Vagina (tissue), 2 donors: ENCODE measurements around the gene KRTDAP.

Source experiments
- POLR2A ChIP-seq, 2 donors: fragments of 450-650 bp; IDR thresholded peaks; one replicate each; pipeline ENCODE4 v1.6.1; 2017; ENCODE audit warnings: antibody characterized with exemption in 2 of 2, mild to moderate bottlenecking in 2 of 2, moderate library complexity in 2 of 2
- POLR2AphosphoS5 ChIP-seq, 2 donors: sonication (generic); formaldehyde crosslinking; IDR thresholded peaks; one replicate each; pipeline ENCODE4 v1.9.0; 2017; ENCODE audit warnings: antibody characterized with exemption in 2 of 2, mild to moderate bottlenecking in 2 of 2, low read depth in 1 of 2; ENCODE audit not compliant: insufficient read depth in 1 of 2
- TF ChIP-seq, protein P1 (sequence below), 3 experiments: fragments of 450-650 bp in 2 of 3; fragments of 200-600 bp in 1 of 3; sonication (generic) in 1 of 3; IDR thresholded peaks; one replicate each; pipeline ENCODE4 v1.5.1; 2017 to 2019; ENCODE audit warnings: antibody characterized with exemption in 3 of 3, mild to moderate bottlenecking in 2 of 3, moderate library complexity in 2 of 3

DNA sequence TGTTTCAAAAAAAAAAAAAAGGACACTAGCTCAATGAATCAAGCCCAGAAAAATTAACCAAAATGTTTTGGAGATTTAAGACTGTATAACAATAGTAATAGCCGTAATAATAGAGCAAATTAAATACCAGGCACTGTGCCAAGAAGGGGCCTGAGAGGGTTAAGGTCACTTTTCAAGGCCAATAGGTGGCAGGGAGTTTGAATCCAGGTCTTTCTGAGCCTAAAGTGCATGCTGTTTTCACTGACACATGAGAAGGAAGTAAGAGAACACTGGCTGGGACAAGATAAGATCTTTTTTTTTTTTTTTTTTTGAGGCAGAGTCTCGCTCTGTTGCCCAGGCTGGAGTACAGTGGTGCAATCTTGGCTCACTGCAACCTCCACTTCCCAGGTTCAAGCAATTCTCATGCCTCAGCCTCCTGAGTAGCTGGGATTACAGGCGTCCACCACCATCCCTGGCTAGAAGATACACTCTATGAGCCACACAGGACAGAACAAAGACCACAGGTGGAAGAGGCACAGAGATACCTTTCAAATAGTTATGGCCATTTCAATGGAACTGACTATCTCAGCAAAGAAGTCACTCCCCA lies 34.6 kb downstream of the KRTDAP start:
- TF ChIP-seq, protein P1, sequence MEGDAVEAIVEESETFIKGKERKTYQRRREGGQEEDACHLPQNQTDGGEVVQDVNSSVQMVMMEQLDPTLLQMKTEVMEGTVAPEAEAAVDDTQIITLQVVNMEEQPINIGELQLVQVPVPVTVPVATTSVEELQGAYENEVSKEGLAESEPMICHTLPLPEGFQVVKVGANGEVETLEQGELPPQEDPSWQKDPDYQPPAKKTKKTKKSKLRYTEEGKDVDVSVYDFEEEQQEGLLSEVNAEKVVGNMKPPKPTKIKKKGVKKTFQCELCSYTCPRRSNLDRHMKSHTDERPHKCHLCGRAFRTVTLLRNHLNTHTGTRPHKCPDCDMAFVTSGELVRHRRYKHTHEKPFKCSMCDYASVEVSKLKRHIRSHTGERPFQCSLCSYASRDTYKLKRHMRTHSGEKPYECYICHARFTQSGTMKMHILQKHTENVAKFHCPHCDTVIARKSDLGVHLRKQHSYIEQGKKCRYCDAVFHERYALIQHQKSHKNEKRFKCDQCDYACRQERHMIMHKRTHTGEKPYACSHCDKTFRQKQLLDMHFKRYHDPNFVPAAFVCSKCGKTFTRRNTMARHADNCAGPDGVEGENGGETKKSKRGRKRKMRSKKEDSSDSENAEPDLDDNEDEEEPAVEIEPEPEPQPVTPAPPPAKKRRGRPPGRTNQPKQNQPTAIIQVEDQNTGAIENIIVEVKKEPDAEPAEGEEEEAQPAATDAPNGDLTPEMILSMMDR (IDR thresholded peaks at IDR 0.05): no peak
- TF ChIP-seq POLR2A (IDR thresholded peaks at IDR 0.05) (no peak), POLR2AphosphoS5 (IDR thresholded peaks at IDR 0.05; ENCODE audit: insufficient read depth in 1 of 2, low read depth in 1 of 2) (no peak)
